HCT116 (cell line): ENCODE measurements around the gene ZNF26. TPM values are rescaled to one million over a fixed set of nuclear protein-coding genes. Genes with fewer than 3 reads are reported as not detected.

Source experiments
- ATAC-seq: fragments of 200-7000 bp; cut with Tn5 transposase; 2 replicates; pipeline ENCODE4 v1.9.1; 2020; ENCODE audit warnings: mild to moderate bottlenecking, moderate library complexity
- BruUV-seq: library from RNA; stranded (reverse); fragments of 400-500 nt; replicated peaks from 2 replicates; lab custom pipeline; 2021; lab: Mats Ljungman, UMichigan
- CTCF ChIA-PET: fragments of 300-600 bp; sonication (Branson Sonifier 250); formaldehyde crosslinking; loops from one replicate; lab custom pipeline; 2021; ENCODE audit warnings: antibody characterized with exemption; lab: Charles Lee
- POLR2A ChIA-PET: fragments of 300-600, 350-600 bp; sonication (Branson Sonifier 250); formaldehyde crosslinking; loops from one replicate; lab custom pipeline; 2021; ENCODE audit warnings: antibody characterized with exemption; lab: Charles Lee
- RAD21 ChIA-PET, 2 experiments: fragments of 300-600 bp; sonication (Branson Sonifier 250); formaldehyde crosslinking; loops; one replicate each; lab custom pipeline; 2023; ENCODE audit warnings: low total read pairs in 2 of 2; ENCODE audit not compliant: uncharacterized antibody in 2 of 2, unreplicated experiment in 2 of 2, low non-redundant PET in 1 of 2; lab: Charles Lee
- DNase-seq: peaks from one replicate; pipeline ENCODE4 v3.0.0-alpha.2; 2010; ENCODE audit warnings: low read depth, low spot score
- H2AFZ ChIP-seq: fragments of 200-600 bp; shearing (Covaris generic), sonication (generic); 2 replicates; pipeline ENCODE4 v1.6.1; 2017; ENCODE audit warnings: low read depth, mixed run types, mixed read lengths, antibody characterized with exemption, low read length; ENCODE audit not compliant: poor library complexity, severe bottlenecking
- H3K27ac ChIP-seq: 2 replicates; pipeline ENCODE4 v1.5.1; 2012; ENCODE audit warnings: low read depth, low read length
- H3K27me3 ChIP-seq: fragments of 200-600 bp; sonication (generic); 2 replicates; pipeline ENCODE4 v1.6.1; 2016; ENCODE audit warnings: mixed run types, low read length, mixed read lengths; ENCODE audit not compliant: insufficient read depth
- H3K36me3 ChIP-seq, 2 experiments: fragments of 200-500 bp in 1 of 2; fragments of 200-600 bp in 1 of 2; sonication (Bioruptor generic) in 1 of 2; sonication (generic) in 1 of 2; 2 replicates each; pipeline versions ENCODE4 v1.5.1 to v1.6.1; 2014 to 2016; ENCODE audit warnings: low read length in 2 of 2, inconsistent platforms in 1 of 2, mixed read lengths in 1 of 2, mixed run types in 1 of 2; ENCODE audit not compliant: insufficient read depth in 2 of 2, control insufficient read depth in 1 of 2
- H3K4me1 ChIP-seq, 2 experiments: fragments of 200-600 bp in 1 of 2; sonication (generic) in 1 of 2; 2 replicates each; pipeline versions ENCODE4 v1.5.1 to v1.6.1; 2012 to 2017; ENCODE audit warnings: low read length in 2 of 2, inconsistent platforms in 1 of 2, mild to moderate bottlenecking in 1 of 2, mixed read lengths in 1 of 2, mixed run types in 1 of 2, moderate library complexity in 1 of 2; ENCODE audit not compliant: insufficient read depth in 2 of 2, control insufficient read depth in 1 of 2
- H3K4me2 ChIP-seq: fragments of 200-600 bp; sonication (generic); 2 replicates; pipeline ENCODE4 v1.6.1; 2017; ENCODE audit warnings: mixed run types, low read length, mixed read lengths
- H3K4me3 ChIP-seq, 2 experiments: fragments of 200-600 bp in 1 of 2; sonication (generic) in 1 of 2; replicated peaks in 1 of 2; 2 replicates each; pipeline ENCODE4 v1.5.1; 2011 to 2016; ENCODE audit warnings: low read length in 2 of 2, control low read depth in 1 of 2, low read depth in 1 of 2, mild to moderate bottlenecking in 1 of 2, mixed read lengths in 1 of 2, mixed run types in 1 of 2
- H3K79me2 ChIP-seq: fragments of 200-600 bp; sonication (generic); 2 replicates; pipeline ENCODE4 v1.6.1; 2017; ENCODE audit warnings: mild to moderate bottlenecking, mixed run types, low read length, moderate library complexity, mixed read lengths; ENCODE audit not compliant: insufficient read depth
- H3K9ac ChIP-seq: fragments of 200-600 bp; sonication (generic); 2 replicates; pipeline ENCODE4 v1.6.1; 2016; ENCODE audit warnings: low read length, mixed read lengths
- H3K9me2 ChIP-seq: fragments of 200-600 bp; sonication (generic), shearing (Covaris generic); 2 replicates; pipeline ENCODE4 v1.6.1; 2017; ENCODE audit warnings: mixed run types, mild to moderate bottlenecking, moderate library complexity; ENCODE audit not compliant: insufficient read depth
- H3K9me3 ChIP-seq, 2 experiments: fragments of 200-500 bp in 1 of 2; fragments of 200-600 bp in 1 of 2; sonication (Bioruptor generic) in 1 of 2; sonication (generic) in 1 of 2; 2 replicates each; pipeline ENCODE4 v1.6.1; 2014 to 2017; ENCODE audit warnings: low read length in 2 of 2, mixed read lengths in 2 of 2, inconsistent platforms in 1 of 2, low read depth in 1 of 2, mild to moderate bottlenecking in 1 of 2, mixed run types in 1 of 2, moderate library complexity in 1 of 2; ENCODE audit not compliant: control insufficient read depth in 1 of 2, insufficient read depth in 1 of 2
- H4K20me1 ChIP-seq: fragments of 200-600 bp; sonication (generic), shearing (Covaris generic); 2 replicates; pipeline ENCODE4 v1.6.1; 2017; ENCODE audit warnings: mixed run types, mild to moderate bottlenecking, moderate library complexity; ENCODE audit not compliant: insufficient read depth
- CEBPB ChIP-seq: IDR thresholded peaks from 2 replicates; pipeline ENCODE4 v1.6.1; 2012; ENCODE audit warnings: low read depth
- EZH2phosphoT487 ChIP-seq: fragments of 200-600 bp; IDR thresholded peaks from 2 replicates; pipeline ENCODE4 v1.6.1; 2018; ENCODE audit warnings: antibody characterized with exemption, borderline replicate concordance
- RAD21 ChIP-seq: IDR thresholded peaks from 2 replicates; pipeline ENCODE4 v1.6.1; 2012; ENCODE audit warnings: low read depth, mild to moderate bottlenecking
- SIN3A ChIP-seq: IDR thresholded peaks from 2 replicates; pipeline ENCODE4 v1.6.1; 2012; ENCODE audit warnings: low read depth
- SRF ChIP-seq: IDR thresholded peaks from 2 replicates; pipeline ENCODE4 v1.6.1; 2012; ENCODE audit warnings: low read depth
- YY1 ChIP-seq: IDR thresholded peaks from 2 replicates; pipeline ENCODE4 v1.6.1; 2011; ENCODE audit warnings: low read length, low read depth, moderate library complexity, mild to moderate bottlenecking; ENCODE audit not compliant: insufficient replicate concordance; ENCODE audit errors: extremely low read depth
- ZFX ChIP-seq: fragments of 450-650 bp; IDR thresholded peaks from 2 replicates; pipeline ENCODE4 v1.6.1; 2017
- intact Hi-C: fragments of 100-400 bp; cut with micrococcal nuclease; formaldehyde crosslinking; loops from 2 replicates; pipeline ENCODE4 v1.10.0; 2022
- total RNA-seq: library from RNA; stranded (reverse); gene quantifications from one replicate; pipeline ENCODE4 v1.2.1, GENCODE V29; 2021; ENCODE audit not compliant: unreplicated experiment
- TF ChIP-seq, protein P1 (sequence below), 3 experiments: fragments of 200-600 bp in 1 of 3; sonication (generic) in 1 of 3; IDR thresholded peaks in 2 of 3; conservative IDR thresholded peaks in 1 of 3; 2 replicates each; pipeline ENCODE4 v1.5.1; 2012 to 2017; ENCODE audit warnings: low read depth in 2 of 3, low read length in 2 of 3, antibody characterized with exemption in 1 of 3, borderline replicate concordance in 1 of 3, control low read depth in 1 of 3, mild to moderate bottlenecking in 1 of 3, mixed read lengths in 1 of 3, mixed run types in 1 of 3, moderate library complexity in 1 of 3; ENCODE audit not compliant: insufficient read depth in 1 of 3
- TF ChIP-seq, protein P2 (sequence below): IDR thresholded peaks from 2 replicates; pipeline ENCODE4 v1.6.1; 2012
- TF ChIP-seq, protein P3 (sequence below): IDR thresholded peaks from 2 replicates; pipeline ENCODE4 v1.6.1; 2012; ENCODE audit warnings: low read depth

The ZNF26 gene
- total RNA-seq, 1 experiment from 2014 or later, result 4.4 TPM

DNA sequence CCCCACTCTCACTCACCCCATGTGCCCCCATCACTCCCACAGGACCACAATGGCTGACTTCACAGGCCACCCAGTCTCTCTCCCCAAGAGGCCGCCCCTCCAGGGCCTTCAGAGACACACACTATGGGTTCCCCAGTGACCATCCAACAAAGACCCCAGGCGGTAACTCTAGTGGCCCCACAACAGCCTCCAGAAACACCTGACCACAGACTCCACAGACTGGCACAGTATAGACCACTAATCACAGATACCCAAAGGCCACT lies 33.1 kb upstream of the ZNF26 start:
- Histone ChIP-seq H3K4me1 (no peaks in the 10 kb centered on the region), H4K20me1 (no peaks in the 10 kb centered on the region), H3K36me3 (no peaks in the 10 kb centered on the region), H3K4me2 (no peak overlapping the region), H2AFZ (no peak overlapping the region), H3K4me3 (no peak overlapping the region), H3K9ac (no peak overlapping the region), H3K27me3 (no peaks in the 10 kb centered on the region), H3K9me2 (no peaks in the 10 kb centered on the region), H3K9me3 (peaks cover 15 to 25% of the 10 kb centered on the region in 2 experiments; a peak in 2 of 4 replicates), H3K27ac (no peak overlapping the region), H3K79me2 (no peaks in the 10 kb centered on the region)
- no TSS peak for BruUV-seq
- TF ChIP-seq SRF, result no peak
- no peak for TF ChIP-seq YY1
- TF ChIP-seq SIN3A, result no peak
- no peak for TF ChIP-seq RAD21
- no peak for TF ChIP-seq CEBPB
- TF ChIP-seq, protein P1, sequence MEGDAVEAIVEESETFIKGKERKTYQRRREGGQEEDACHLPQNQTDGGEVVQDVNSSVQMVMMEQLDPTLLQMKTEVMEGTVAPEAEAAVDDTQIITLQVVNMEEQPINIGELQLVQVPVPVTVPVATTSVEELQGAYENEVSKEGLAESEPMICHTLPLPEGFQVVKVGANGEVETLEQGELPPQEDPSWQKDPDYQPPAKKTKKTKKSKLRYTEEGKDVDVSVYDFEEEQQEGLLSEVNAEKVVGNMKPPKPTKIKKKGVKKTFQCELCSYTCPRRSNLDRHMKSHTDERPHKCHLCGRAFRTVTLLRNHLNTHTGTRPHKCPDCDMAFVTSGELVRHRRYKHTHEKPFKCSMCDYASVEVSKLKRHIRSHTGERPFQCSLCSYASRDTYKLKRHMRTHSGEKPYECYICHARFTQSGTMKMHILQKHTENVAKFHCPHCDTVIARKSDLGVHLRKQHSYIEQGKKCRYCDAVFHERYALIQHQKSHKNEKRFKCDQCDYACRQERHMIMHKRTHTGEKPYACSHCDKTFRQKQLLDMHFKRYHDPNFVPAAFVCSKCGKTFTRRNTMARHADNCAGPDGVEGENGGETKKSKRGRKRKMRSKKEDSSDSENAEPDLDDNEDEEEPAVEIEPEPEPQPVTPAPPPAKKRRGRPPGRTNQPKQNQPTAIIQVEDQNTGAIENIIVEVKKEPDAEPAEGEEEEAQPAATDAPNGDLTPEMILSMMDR (IDR thresholded peaks at IDR 0.05 in 2 of 3, conservative IDR thresholded peaks at IDR 0.05 in 1 of 3; ENCODE audit: borderline replicate concordance in 1 of 3, insufficient read depth in 1 of 3, low read depth in 2 of 3, low read length in 2 of 3), result no peak
- TF ChIP-seq, protein P2, sequence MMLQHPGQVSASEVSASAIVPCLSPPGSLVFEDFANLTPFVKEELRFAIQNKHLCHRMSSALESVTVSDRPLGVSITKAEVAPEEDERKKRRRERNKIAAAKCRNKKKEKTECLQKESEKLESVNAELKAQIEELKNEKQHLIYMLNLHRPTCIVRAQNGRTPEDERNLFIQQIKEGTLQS, result no peak
- no peak for TF ChIP-seq EZH2phosphoT487
- no peak for TF ChIP-seq ZFX
- TF ChIP-seq, protein P3, sequence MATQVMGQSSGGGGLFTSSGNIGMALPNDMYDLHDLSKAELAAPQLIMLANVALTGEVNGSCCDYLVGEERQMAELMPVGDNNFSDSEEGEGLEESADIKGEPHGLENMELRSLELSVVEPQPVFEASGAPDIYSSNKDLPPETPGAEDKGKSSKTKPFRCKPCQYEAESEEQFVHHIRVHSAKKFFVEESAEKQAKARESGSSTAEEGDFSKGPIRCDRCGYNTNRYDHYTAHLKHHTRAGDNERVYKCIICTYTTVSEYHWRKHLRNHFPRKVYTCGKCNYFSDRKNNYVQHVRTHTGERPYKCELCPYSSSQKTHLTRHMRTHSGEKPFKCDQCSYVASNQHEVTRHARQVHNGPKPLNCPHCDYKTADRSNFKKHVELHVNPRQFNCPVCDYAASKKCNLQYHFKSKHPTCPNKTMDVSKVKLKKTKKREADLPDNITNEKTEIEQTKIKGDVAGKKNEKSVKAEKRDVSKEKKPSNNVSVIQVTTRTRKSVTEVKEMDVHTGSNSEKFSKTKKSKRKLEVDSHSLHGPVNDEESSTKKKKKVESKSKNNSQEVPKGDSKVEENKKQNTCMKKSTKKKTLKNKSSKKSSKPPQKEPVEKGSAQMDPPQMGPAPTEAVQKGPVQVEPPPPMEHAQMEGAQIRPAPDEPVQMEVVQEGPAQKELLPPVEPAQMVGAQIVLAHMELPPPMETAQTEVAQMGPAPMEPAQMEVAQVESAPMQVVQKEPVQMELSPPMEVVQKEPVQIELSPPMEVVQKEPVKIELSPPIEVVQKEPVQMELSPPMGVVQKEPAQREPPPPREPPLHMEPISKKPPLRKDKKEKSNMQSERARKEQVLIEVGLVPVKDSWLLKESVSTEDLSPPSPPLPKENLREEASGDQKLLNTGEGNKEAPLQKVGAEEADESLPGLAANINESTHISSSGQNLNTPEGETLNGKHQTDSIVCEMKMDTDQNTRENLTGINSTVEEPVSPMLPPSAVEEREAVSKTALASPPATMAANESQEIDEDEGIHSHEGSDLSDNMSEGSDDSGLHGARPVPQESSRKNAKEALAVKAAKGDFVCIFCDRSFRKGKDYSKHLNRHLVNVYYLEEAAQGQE, result no peak
- ChIA-PET CTCF (no interaction called here), POLR2A (no interaction called here), RAD21 (no interaction called here)
- intact Hi-C loops, result no loop called here
- DNase-seq (no peak), ATAC-seq (no peak)
